Left ventricle myocardium inferior (tissue), 1 donor: ENCODE results near the gene FIGN. TPM values are rescaled to one million over a fixed set of nuclear protein-coding genes. Genes with fewer than 3 reads are reported as not detected.

Source experiments
- DNase-seq: peaks from one replicate; pipeline ENCODE4 v3.0.0-alpha.2; 2020
- H3K27ac ChIP-seq: fragments of 200-600 bp; replicated peaks from 2 replicates; pipeline ENCODE4 v1.8.0; 2021
- H3K27me3 ChIP-seq: fragments of 200-600 bp; 2 replicates; pipeline ENCODE4 v1.8.0; 2021; ENCODE audit warnings: low read depth
- H3K36me3 ChIP-seq: fragments of 200-600 bp; 2 replicates; pipeline ENCODE4 v1.8.0; 2021
- H3K4me1 ChIP-seq: fragments of 200-600 bp; 2 replicates; pipeline ENCODE4 v1.8.0; 2021
- H3K4me3 ChIP-seq: fragments of 200-600 bp; 2 replicates; pipeline ENCODE4 v1.8.0; 2021; ENCODE audit warnings: mild to moderate bottlenecking, moderate library complexity
- H3K9me3 ChIP-seq: fragments of 200-600 bp; replicated peaks from 2 replicates; pipeline ENCODE4 v1.8.0; 2021
- intact Hi-C: fragments of 100-400 bp; cut with micrococcal nuclease; formaldehyde crosslinking; loops from one replicate; pipeline ENCODE4 v1.11.0; 2022
- total RNA-seq: library from RNA; stranded (reverse); fragmentation: NEBNext Ultra II Directional; extraction: Animal tissue kit (Norgen Biotek cat#: 25700); gene quantifications from one replicate; pipeline ENCODE4 v1.2.1, GENCODE V29; 2021
- TF ChIP-seq, protein P1 (sequence below): fragments of 200-600 bp; IDR thresholded peaks from 2 replicates; pipeline ENCODE4 v1.8.0; 2021; ENCODE audit warnings: antibody characterized with exemption, mild to moderate bottlenecking, borderline replicate concordance
- donor health status: DM: no; HTN: yes; CAD: no; lungs with severe emphysema.

Gene FIGN
- total RNA-seq, 1 donor from 2014 or later: 12.9 TPM

DNA sequence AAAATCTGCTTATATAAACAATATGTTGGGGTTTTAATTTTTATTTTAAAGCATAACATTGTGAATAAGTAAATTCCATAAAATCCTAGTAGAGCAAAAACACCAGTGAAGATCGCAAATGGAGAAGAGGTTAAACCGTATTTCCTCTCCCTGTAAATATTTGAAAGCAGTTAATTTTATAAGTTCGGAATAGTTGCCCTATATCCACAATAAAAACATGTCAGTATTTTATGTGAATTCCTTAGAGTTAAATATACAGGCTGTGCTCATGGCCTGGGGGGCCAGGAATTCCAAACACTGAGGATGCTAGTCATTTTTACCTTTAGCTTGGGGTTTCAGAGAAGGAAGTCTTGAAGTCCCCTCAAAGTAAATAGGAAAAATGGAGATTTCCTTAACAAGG is 135.0 kb downstream of the FIGN start:
- Histone ChIP-seq H3K27me3 (no peaks in the 10 kb centered on the region), H3K4me1 (peaks cover 31% of the 10 kb centered on the region), H3K4me3 (no peak overlapping the region), H3K36me3 (no peaks in the 10 kb centered on the region), H3K27ac (no peak overlapping the region), H3K9me3 (no peaks in the 10 kb centered on the region)
- intact Hi-C loops: no loop called here
- no peak for DNase-seq
- TF ChIP-seq, protein P1, sequence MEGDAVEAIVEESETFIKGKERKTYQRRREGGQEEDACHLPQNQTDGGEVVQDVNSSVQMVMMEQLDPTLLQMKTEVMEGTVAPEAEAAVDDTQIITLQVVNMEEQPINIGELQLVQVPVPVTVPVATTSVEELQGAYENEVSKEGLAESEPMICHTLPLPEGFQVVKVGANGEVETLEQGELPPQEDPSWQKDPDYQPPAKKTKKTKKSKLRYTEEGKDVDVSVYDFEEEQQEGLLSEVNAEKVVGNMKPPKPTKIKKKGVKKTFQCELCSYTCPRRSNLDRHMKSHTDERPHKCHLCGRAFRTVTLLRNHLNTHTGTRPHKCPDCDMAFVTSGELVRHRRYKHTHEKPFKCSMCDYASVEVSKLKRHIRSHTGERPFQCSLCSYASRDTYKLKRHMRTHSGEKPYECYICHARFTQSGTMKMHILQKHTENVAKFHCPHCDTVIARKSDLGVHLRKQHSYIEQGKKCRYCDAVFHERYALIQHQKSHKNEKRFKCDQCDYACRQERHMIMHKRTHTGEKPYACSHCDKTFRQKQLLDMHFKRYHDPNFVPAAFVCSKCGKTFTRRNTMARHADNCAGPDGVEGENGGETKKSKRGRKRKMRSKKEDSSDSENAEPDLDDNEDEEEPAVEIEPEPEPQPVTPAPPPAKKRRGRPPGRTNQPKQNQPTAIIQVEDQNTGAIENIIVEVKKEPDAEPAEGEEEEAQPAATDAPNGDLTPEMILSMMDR: no peak

DNA sequence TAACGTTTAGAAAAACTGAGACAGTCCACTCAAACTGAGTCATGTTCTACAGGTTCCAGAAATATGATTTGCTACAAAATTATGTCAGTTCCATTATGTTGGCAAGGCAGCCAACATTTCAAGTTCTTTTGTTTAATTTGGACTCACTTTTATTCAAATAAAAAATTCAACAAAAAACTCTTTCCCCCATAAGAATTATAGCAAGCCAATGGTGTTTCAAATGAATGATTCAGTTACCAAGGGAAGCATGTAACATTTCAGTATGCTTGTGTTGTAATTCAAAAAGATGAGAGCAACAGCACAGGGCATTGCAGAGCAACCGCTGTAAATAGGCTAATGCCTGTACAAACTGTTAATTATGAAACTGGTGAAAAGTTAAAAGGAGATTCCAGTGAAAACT is 140.8 kb downstream of the FIGN start:
- H3K27me3 ChIP-seq: no peaks in the 10 kb centered on the region
- peaks cover 11% of the 10 kb centered on the region for H3K4me1 ChIP-seq
- intact Hi-C loops: no loop called here
- no peak overlapping the region for H3K4me3 ChIP-seq
- no peak overlapping the region for H3K27ac ChIP-seq
- H3K36me3 ChIP-seq: no peaks in the 10 kb centered on the region
- no peaks in the 10 kb centered on the region for H3K9me3 ChIP-seq
- no peak for DNase-seq
- TF ChIP-seq, protein P1: no peak

DNA sequence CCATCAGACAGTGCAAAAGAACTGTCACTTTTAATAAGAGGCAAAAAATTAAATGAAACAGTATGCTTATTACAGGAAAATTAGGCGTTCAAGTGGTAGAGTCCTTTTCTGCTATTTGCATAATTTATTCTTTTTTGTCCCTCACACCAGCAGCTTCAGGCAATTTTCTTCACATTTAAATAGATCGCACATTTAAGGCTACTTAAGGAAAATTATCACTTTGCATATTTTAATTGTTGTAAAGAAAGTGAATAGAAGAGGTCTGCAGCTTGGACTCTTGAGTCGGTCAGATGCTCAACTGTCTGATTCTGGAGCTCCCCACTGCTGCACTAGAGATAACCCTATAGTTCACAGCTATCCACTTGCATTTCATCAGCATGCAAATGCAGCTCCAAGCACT is 141.3 kb downstream of the FIGN start:
- DNase-seq: no peak
- Histone ChIP-seq H3K36me3 (no peaks in the 10 kb centered on the region), H3K9me3 (no peaks in the 10 kb centered on the region), H3K27me3 (no peaks in the 10 kb centered on the region), H3K4me1 (peaks cover 11% of the 10 kb centered on the region), H3K27ac (no peak overlapping the region), H3K4me3 (no peak overlapping the region)
- TF ChIP-seq, protein P1: no peak
- intact Hi-C loops: no loop called here

DNA sequence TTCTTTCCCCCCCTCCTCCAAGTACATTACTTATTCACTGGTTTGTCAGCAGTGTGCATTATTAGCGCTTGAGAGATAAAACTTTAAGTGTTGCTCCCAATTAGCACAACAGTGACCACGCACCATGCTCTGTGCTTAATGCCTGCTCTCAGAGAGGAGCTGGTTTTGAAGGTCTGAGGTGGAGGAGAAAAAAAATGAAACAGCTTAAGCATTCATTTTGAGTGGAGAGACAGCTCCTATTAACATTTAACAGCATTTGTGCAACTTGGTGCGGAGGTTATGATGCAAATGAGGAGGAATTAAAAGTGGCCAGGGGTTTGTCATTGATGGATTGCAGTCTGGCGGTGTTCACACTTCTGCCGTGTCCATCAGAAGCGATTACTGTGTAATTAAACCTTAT is 141.8 kb downstream of the FIGN start:
- Histone ChIP-seq H3K27ac (no peak overlapping the region), H3K4me1 (peaks cover 11% of the 10 kb centered on the region), H3K4me3 (no peak overlapping the region), H3K9me3 (no peaks in the 10 kb centered on the region), H3K27me3 (no peaks in the 10 kb centered on the region), H3K36me3 (no peaks in the 10 kb centered on the region)
- TF ChIP-seq, protein P1: no peak
- DNase-seq: no peak
- intact Hi-C loops: no loop called here

DNA sequence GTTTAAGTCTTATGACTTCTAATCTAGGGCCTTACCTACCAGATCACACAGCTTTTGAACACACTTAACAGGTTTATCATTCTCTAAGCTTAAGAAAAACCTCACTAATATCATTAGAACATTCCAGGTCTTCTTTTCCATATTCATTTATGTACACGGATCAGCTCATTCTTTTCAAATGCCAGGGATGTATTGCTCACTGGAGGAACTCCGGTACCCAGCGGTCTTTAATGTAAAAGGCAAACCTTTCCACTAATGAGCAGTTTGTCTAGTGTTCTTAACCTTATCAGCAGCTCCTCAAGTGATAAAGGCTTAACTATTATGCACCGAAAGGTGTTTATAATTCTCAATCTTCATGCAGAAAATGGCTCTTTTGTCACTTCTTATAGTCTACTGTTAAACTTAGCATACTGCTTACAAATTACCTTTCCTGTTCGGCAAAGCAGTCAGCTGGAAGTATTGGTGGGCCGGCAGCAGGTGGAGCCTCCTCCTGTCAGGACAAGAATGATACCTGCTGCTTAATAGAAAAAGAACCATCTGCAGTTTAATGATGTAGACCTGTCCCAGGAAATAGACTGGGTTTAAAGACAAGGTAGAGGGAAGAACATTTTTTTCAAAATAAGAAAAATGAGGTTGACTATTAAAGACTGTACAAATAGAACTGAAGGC is 142.7 kb downstream of the FIGN start:
- Histone ChIP-seq H3K27me3 (no peaks in the 10 kb centered on the region), H3K36me3 (no peaks in the 10 kb centered on the region), H3K27ac (no peak overlapping the region), H3K4me3 (no peak overlapping the region), H3K4me1 (peaks cover 11% of the 10 kb centered on the region), H3K9me3 (no peaks in the 10 kb centered on the region)
- intact Hi-C loops: no loop called here
- TF ChIP-seq, protein P1: no peak
- DNase-seq: no peak
